ENCODE data around the gene LDLRAD3. TPM values are rescaled to one million over a fixed set of nuclear protein-coding genes. Genes with fewer than 3 reads are reported as not detected.

Gene LDLRAD3
- total RNA-seq, 2 experiments from 2014 or later: 0.22 to 0.59 TPM

GRCh38 chr11:36222831-36223635, 279.2 kb downstream of the LDLRAD3 start:
- DNase-seq: no peak
- ChIA-PET POLR2A (no interaction called here), CTCF (no interaction called here)
- Mint-ChIP-seq H3K9me3 (peaks cover 7% of the 10 kb centered on the region), H3K4me1 (ENCODE audit: low read depth) (no peaks in the 10 kb centered on the region), H3K27ac (no peak overlapping the region), H3K36me3 (ENCODE audit: low read depth) (no peaks in the 10 kb centered on the region), H3K4me3 (no peak overlapping the region), H3K27me3 (no peaks in the 10 kb centered on the region)
- no peak for ATAC-seq
- no peak for TF ChIP-seq CTCF (IDR thresholded peaks at IDR 0.05)
- intact Hi-C loops (cut with micrococcal nuclease): no loop called here

- CTCF ChIA-PET: no interaction called here
- Mint-ChIP-seq H3K27me3 (no peaks in the 10 kb centered on the region), H3K27ac (no peak overlapping the region), H3K36me3 (ENCODE audit: low read depth) (no peaks in the 10 kb centered on the region), H3K4me3 (no peak overlapping the region), H3K4me1 (ENCODE audit: low read depth) (no peaks in the 10 kb centered on the region), H3K9me3 (peaks cover 6% of the 10 kb centered on the region)
- POLR2A ChIA-PET: no interaction called here
- no peak for DNase-seq
- ATAC-seq: no peak
- intact Hi-C loops (cut with micrococcal nuclease): no loop called here
- no peak for TF ChIP-seq CTCF (IDR thresholded peaks at IDR 0.05)
Observed at GRCh38 chr11:36224209-36224882, 280.5 kb downstream of the LDLRAD3 start.

GRCh38 chr11:36227044-36227443, 283.2 kb downstream of the LDLRAD3 start:
- intact Hi-C loops (cut with micrococcal nuclease): no loop called here
- TF ChIP-seq CTCF (IDR thresholded peaks at IDR 0.05): no peak
- POLR2A ChIA-PET: no interaction called here
- CTCF ChIA-PET: no interaction called here
- no peaks in the 10 kb centered on the region for H3K36me3 Mint-ChIP-seq (ENCODE audit: low read depth)
- no peaks in the 10 kb centered on the region for H3K27me3 Mint-ChIP-seq
- no peaks in the 10 kb centered on the region for H3K9me3 Mint-ChIP-seq
- H3K27ac Mint-ChIP-seq: no peak overlapping the region
- H3K4me1 Mint-ChIP-seq (ENCODE audit: low read depth): no peaks in the 10 kb centered on the region
- H3K4me3 Mint-ChIP-seq: no peak overlapping the region
- ATAC-seq: no peak
- no peak for DNase-seq

GRCh38 chr11:36228689-36229088, 284.8 kb downstream of the LDLRAD3 start:
- H3K9me3 Mint-ChIP-seq: no peaks in the 10 kb centered on the region
- CTCF ChIA-PET: no interaction called here

More at GRCh38 chr11:36228689-36229088, 284.8 kb downstream of the LDLRAD3 start:
- no peak for DNase-seq
- no peak overlapping the region for H3K27ac Mint-ChIP-seq
- POLR2A ChIA-PET: interaction anchor here (1.2 kb wide), 1 partner anchor 21 kb away, joined by 3 read pairs; no protein-coding TSS in a partner anchor
- intact Hi-C loops (cut with micrococcal nuclease): no loop called here
- no peak overlapping the region for H3K4me3 Mint-ChIP-seq
- no peak for ATAC-seq
- no peaks in the 10 kb centered on the region for H3K36me3 Mint-ChIP-seq (ENCODE audit: low read depth)
- TF ChIP-seq CTCF (IDR thresholded peaks at IDR 0.05): no peak
- H3K27me3 Mint-ChIP-seq: no peaks in the 10 kb centered on the region
- H3K4me1 Mint-ChIP-seq (ENCODE audit: low read depth): no peaks in the 10 kb centered on the region

All from activated CD8-positive, alpha-beta T cell treated with anti-CD3 and anti-CD28 coated beads for 36 hours (primary cell).